MM.1S (cell line): ENCODE results near the gene NR1I3.

Source experiments
- DNase-seq: peaks from one replicate; pipeline ENCODE4 v3.0.0-alpha.2; 2015
- H2AFZ ChIP-seq: fragments of 300-600 bp; sonication (generic); 2 replicates; pipeline ENCODE4 v1.6.0; 2016; ENCODE audit warnings: antibody characterized with exemption, low read length
- H3F3A ChIP-seq: fragments of 300-600 bp; sonication (generic); 2 replicates; pipeline ENCODE4 v1.6.1; 2016; ENCODE audit warnings: mild to moderate bottlenecking, antibody characterized with exemption, low read length, moderate library complexity, mixed read lengths; ENCODE audit not compliant: insufficient read depth
- H3K27ac ChIP-seq: fragments of 300-600 bp; sonication (generic); 2 replicates; pipeline ENCODE4 v1.5.1; 2016; ENCODE audit warnings: mild to moderate bottlenecking, low read length
- H3K27me3 ChIP-seq: fragments of 300-600 bp; sonication (generic); replicated peaks from 2 replicates; pipeline ENCODE4 v1.6.0; 2016; ENCODE audit warnings: low read length; ENCODE audit not compliant: insufficient read depth
- H3K36me3 ChIP-seq: fragments of 300-600 bp; sonication (generic); replicated peaks from 2 replicates; pipeline ENCODE4 v1.6.1; 2016; ENCODE audit warnings: mild to moderate bottlenecking, low read length, mixed read lengths; ENCODE audit not compliant: insufficient read depth
- H3K4me1 ChIP-seq: fragments of 300-600 bp; sonication (generic); 2 replicates; pipeline ENCODE4 v1.6.1; 2016; ENCODE audit warnings: low read length, mixed read lengths
- H3K4me2 ChIP-seq: fragments of 300-600 bp; sonication (generic); 2 replicates; pipeline ENCODE4 v1.6.0; 2016; ENCODE audit warnings: low read depth, low read length
- H3K4me3 ChIP-seq: fragments of 300-600 bp; sonication (generic); 2 replicates; pipeline ENCODE4 v1.5.1; 2016; ENCODE audit warnings: low read length, mixed read lengths
- H3K79me2 ChIP-seq: fragments of 300-600 bp; sonication (generic); 2 replicates; pipeline ENCODE4 v1.6.1; 2016; ENCODE audit warnings: mixed run types, low read length, mixed read lengths
- H3K9ac ChIP-seq: fragments of 300-600 bp; sonication (generic); 2 replicates; pipeline ENCODE4 v1.6.1; 2016; ENCODE audit warnings: low read length, mixed read lengths
- H3K9me2 ChIP-seq: fragments of 300-600 bp; sonication (generic); replicated peaks from 2 replicates; pipeline ENCODE4 v1.6.1; 2016; ENCODE audit warnings: mild to moderate bottlenecking, low read length, mixed read lengths; ENCODE audit not compliant: insufficient read depth
- H3K9me3 ChIP-seq: fragments of 300-600 bp; sonication (generic); replicated peaks from 2 replicates; pipeline ENCODE4 v1.6.1; 2016; ENCODE audit warnings: mild to moderate bottlenecking, low read length, mixed read lengths; ENCODE audit not compliant: insufficient read depth
- H4K20me1 ChIP-seq: fragments of 300-600 bp; sonication (generic); 2 replicates; pipeline ENCODE4 v1.6.1; 2016; ENCODE audit warnings: mild to moderate bottlenecking, low read length, moderate library complexity, mixed read lengths; ENCODE audit not compliant: insufficient read depth
- EZH2 ChIP-seq: fragments of 300-600 bp; sonication (generic); optimal IDR thresholded peaks from 2 replicates; pipeline ENCODE3; 2017; ENCODE audit warnings: low read depth, mild to moderate bottlenecking, antibody characterized with exemption, low read length, mixed read lengths
- EZH2phosphoT487 ChIP-seq: fragments of 300-600 bp; sonication (generic); IDR thresholded peaks from 2 replicates; pipeline ENCODE4 v1.6.1; 2018; ENCODE audit warnings: antibody characterized with exemption, low read length
- TF ChIP-seq, protein P1 (sequence below): fragments of 300-600 bp; sonication (generic); IDR thresholded peaks from 2 replicates; pipeline ENCODE4 v1.5.1; 2016; ENCODE audit warnings: antibody characterized with exemption, low read length, mixed read lengths

The NR1I3 gene

DNA sequence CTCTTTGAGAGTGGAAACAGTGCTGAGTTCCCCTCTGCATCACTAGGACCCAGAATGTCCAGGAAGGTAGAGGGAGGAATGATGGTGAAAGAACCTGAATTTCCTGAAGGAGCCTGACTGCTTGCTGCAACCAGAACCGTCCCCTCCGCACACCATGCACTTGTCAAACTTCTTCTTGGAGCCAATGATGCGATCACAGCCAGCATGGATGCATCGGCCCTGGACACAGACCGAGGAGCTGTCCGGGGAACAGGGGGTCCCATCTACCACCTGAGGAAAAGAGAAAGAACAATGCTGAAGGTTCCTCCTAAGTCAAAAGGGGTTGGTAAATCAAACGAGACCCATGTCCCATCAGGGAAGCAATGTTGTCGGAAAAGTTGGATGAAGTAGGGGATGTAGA lies 46.0 kb downstream of the NR1I3 start:
- Histone ChIP-seq H3K36me3 (no peaks in the 10 kb centered on the region), H3K27me3 (no peaks in the 10 kb centered on the region), H3K9me3 (no peaks in the 10 kb centered on the region), H3K4me3 (no peak overlapping the region), H3K27ac (no peak overlapping the region), H3K9me2 (no peaks in the 10 kb centered on the region), H3F3A (peaks cover 5% of the 10 kb centered on the region; the same call in 1 of the 2 replicates), H2AFZ (peak overlapping the region; percentile 86), H3K4me1 (peaks cover 20% of the 10 kb centered on the region), H3K79me2 (no peaks in the 10 kb centered on the region), H4K20me1 (no peaks in the 10 kb centered on the region), H3K9ac (no peak overlapping the region), H3K4me2 (no peak overlapping the region)
- no peak for DNase-seq
- no peak for TF ChIP-seq EZH2
- TF ChIP-seq, protein P1, sequence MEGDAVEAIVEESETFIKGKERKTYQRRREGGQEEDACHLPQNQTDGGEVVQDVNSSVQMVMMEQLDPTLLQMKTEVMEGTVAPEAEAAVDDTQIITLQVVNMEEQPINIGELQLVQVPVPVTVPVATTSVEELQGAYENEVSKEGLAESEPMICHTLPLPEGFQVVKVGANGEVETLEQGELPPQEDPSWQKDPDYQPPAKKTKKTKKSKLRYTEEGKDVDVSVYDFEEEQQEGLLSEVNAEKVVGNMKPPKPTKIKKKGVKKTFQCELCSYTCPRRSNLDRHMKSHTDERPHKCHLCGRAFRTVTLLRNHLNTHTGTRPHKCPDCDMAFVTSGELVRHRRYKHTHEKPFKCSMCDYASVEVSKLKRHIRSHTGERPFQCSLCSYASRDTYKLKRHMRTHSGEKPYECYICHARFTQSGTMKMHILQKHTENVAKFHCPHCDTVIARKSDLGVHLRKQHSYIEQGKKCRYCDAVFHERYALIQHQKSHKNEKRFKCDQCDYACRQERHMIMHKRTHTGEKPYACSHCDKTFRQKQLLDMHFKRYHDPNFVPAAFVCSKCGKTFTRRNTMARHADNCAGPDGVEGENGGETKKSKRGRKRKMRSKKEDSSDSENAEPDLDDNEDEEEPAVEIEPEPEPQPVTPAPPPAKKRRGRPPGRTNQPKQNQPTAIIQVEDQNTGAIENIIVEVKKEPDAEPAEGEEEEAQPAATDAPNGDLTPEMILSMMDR, result no peak
- TF ChIP-seq EZH2phosphoT487, result no peak

DNA sequence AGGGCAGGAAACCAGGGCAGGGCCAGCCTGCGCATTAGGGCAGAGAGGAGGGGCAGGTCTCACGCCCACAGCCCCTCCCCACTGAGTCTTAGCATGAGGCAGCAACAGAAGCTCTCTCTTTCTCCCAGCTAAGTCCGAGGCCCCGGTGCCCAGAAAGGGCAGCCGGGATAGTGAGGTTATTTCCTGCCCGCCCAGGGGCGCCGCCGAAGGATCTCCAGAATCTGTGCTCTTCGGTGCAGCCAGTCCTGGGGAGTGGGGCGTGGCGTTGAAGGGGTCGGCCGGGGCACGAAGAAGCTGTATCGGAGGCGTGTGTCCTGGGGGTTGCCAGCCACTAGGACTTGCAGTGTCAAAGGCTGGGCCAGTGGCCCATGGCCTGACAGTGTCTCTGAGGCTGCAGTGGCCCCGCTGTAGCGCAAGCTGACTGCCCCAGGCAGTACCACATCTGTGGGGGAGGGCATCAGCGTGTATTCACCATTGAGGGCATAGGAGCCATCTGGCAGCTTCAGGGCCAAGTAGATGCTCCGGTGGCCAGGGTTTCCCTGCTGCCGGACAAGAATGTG lies 47.0 kb downstream of the NR1I3 start:
- no peaks in the 10 kb centered on the region for H3K9me3 ChIP-seq
- peaks cover 30% of the 10 kb centered on the region for H3K4me1 ChIP-seq
- H3K9me2 ChIP-seq, result no peaks in the 10 kb centered on the region
- peaks cover 15% of the 10 kb centered on the region for H3F3A ChIP-seq
- H3K36me3 ChIP-seq, result no peaks in the 10 kb centered on the region
- no peak overlapping the region for H3K4me2 ChIP-seq
- H3K4me3 ChIP-seq, result no peak overlapping the region
- no peak for DNase-seq
- no peak overlapping the region for H2AFZ ChIP-seq
- H3K9ac ChIP-seq, result no peak overlapping the region
- no peaks in the 10 kb centered on the region for H3K79me2 ChIP-seq
- H4K20me1 ChIP-seq, result no peaks in the 10 kb centered on the region
- H3K27ac ChIP-seq, result no peak overlapping the region
- H3K27me3 ChIP-seq, result no peaks in the 10 kb centered on the region
- TF ChIP-seq EZH2 (no peak), EZH2phosphoT487 (no peak)
- TF ChIP-seq, protein P1, result no peak

DNA sequence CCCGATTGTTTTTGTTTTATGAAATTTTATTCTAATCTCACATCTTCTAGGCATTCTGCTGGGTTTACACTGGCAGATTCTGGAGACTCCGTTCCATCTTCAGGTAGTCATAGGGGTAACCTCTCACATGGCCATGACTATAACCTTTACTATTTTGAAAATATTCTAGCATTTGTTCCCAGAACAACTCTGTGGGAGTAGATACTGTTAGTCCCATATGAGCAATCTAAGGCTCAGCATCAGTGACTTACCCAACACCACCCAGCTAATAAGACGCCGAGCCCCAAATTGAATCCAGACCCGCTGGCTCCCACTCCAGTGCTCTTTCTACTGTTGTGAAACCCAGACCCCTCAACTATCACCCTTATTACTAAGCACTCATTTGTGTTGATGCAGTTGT lies 49.0 kb downstream of the NR1I3 start:
- Histone ChIP-seq H3K9me2 (no peaks in the 10 kb centered on the region), H3K9ac (no peak overlapping the region), H4K20me1 (no peaks in the 10 kb centered on the region), H2AFZ (no peak overlapping the region), H3K79me2 (no peaks in the 10 kb centered on the region; the same call in 1 of the 2 replicates), H3K4me1 (peaks cover 34% of the 10 kb centered on the region), H3K9me3 (no peaks in the 10 kb centered on the region), H3K4me3 (no peak overlapping the region), H3K27ac (no peak overlapping the region), H3K36me3 (no peaks in the 10 kb centered on the region), H3F3A (peaks cover 26% of the 10 kb centered on the region), H3K27me3 (no peaks in the 10 kb centered on the region), H3K4me2 (no peak overlapping the region)
- TF ChIP-seq EZH2 (no peak), EZH2phosphoT487 (no peak)
- TF ChIP-seq, protein P1, result no peak
- no peak for DNase-seq
